Panc1 (cell line): ENCODE measurements around the gene GAPVD1. TPM values are rescaled to one million over a fixed set of nuclear protein-coding genes. Genes with fewer than 3 reads are reported as not detected.

Experiments
- ATAC-seq: fragments of 200-7000 bp; cut with Tn5 transposase; 2 replicates; pipeline ENCODE4 v1.9.1; 2020; ENCODE audit warnings: mild to moderate bottlenecking, moderate library complexity
- BruUV-seq: library from RNA; stranded (reverse); fragments of 400-500 nt; replicated peaks from 2 replicates; lab custom pipeline; 2021; lab: Mats Ljungman, UMichigan
- CTCF ChIA-PET: fragments of 300-600 bp; sonication (Branson Sonifier 250); formaldehyde crosslinking; loops from one replicate; lab custom pipeline; 2022; ENCODE audit warnings: antibody characterized with exemption; lab: Charles Lee
- POLR2A ChIA-PET: fragments of 300-600 bp; sonication (Branson Sonifier 250); formaldehyde crosslinking; loops from one replicate; lab custom pipeline; 2022; ENCODE audit warnings: antibody characterized with exemption; lab: Charles Lee
- DNase-seq: peaks from one replicate; pipeline ENCODE4 v3.0.0-alpha.2; 2010; ENCODE audit warnings: low read depth, low spot score
- H3K27ac ChIP-seq: 2 replicates; pipeline ENCODE4 v1.5.1; 2011; ENCODE audit warnings: mild to moderate bottlenecking, low read length, inconsistent platforms
- H3K27me3 ChIP-seq: fragments of 200-500 bp; sonication (Bioruptor generic); 2 replicates; pipeline ENCODE4 v1.6.0; 2014; ENCODE audit warnings: low read length, inconsistent platforms; ENCODE audit not compliant: control insufficient read depth, insufficient read depth
- H3K36me3 ChIP-seq: fragments of 200-500 bp; sonication (Bioruptor generic); 2 replicates; pipeline ENCODE4 v1.5.1; 2014; ENCODE audit warnings: inconsistent platforms, mild to moderate bottlenecking, low read length, moderate library complexity; ENCODE audit not compliant: control insufficient read depth, insufficient read depth
- H3K4me1 ChIP-seq: 2 replicates; pipeline ENCODE4 v1.5.1; 2011; ENCODE audit warnings: inconsistent platforms, mild to moderate bottlenecking, low read length, moderate library complexity; ENCODE audit not compliant: control insufficient read depth, insufficient read depth
- H3K4me3 ChIP-seq, 2 experiments: 2 replicates each; pipeline ENCODE4 v1.5.1; 2011 to 2012; ENCODE audit warnings: low read depth in 2 of 2, low read length in 2 of 2, mild to moderate bottlenecking in 2 of 2, inconsistent platforms in 1 of 2, moderate library complexity in 1 of 2
- H3K9me3 ChIP-seq: fragments of 200-500 bp; sonication (Bioruptor generic); 2 replicates; pipeline ENCODE4 v1.5.1; 2014; ENCODE audit warnings: low read depth, mild to moderate bottlenecking, inconsistent platforms, low read length, moderate library complexity; ENCODE audit not compliant: control insufficient read depth, insufficient read depth
- POLR2AphosphoS5 ChIP-seq: IDR thresholded peaks from 2 replicates; pipeline ENCODE4 v1.6.1; 2012; ENCODE audit warnings: mild to moderate bottlenecking, low read depth, low read length, moderate library complexity
- REST ChIP-seq, 2 experiments: IDR thresholded peaks; 2 replicates each; pipeline ENCODE4 v1.6.1; 2011 to 2012; ENCODE audit warnings: low read depth in 2 of 2, control low read depth in 1 of 2, low read length in 1 of 2, mild to moderate bottlenecking in 1 of 2, moderate library complexity in 1 of 2; ENCODE audit not compliant: insufficient read depth in 1 of 2
- SIN3A ChIP-seq: IDR thresholded peaks from 2 replicates; pipeline ENCODE4 v1.6.1; 2012; ENCODE audit warnings: low read depth, mild to moderate bottlenecking, low read length, moderate library complexity, borderline replicate concordance; ENCODE audit not compliant: insufficient read depth
- TCF7L2 ChIP-seq: IDR thresholded peaks from 2 replicates; pipeline ENCODE4 v1.6.1; 2011; ENCODE audit warnings: mild to moderate bottlenecking, low read depth, low read length, inconsistent platforms
- in situ Hi-C: cut with HindIII; loops from 2 replicates; pipeline ENCODE4 v1.10.0; 2016; ENCODE audit warnings: low sequenced_read_pairs, low pct_unique_long_range_greater_than_20kb
- intact Hi-C: fragments of 100-400 bp; cut with micrococcal nuclease; formaldehyde crosslinking; loops from one replicate; pipeline ENCODE4 v1.10.0; 2022; ENCODE audit not compliant: unreplicated experiment
- total RNA-seq: library from RNA; stranded (reverse); gene quantifications from one replicate; pipeline ENCODE4 v1.2.1, GENCODE V29; 2021; ENCODE audit not compliant: unreplicated experiment
- TF ChIP-seq, protein P1 (sequence below): fragments of 450-650 bp; IDR thresholded peaks from 2 replicates; pipeline ENCODE4 v1.5.1; 2017; ENCODE audit warnings: mild to moderate bottlenecking

GAPVD1 gene
- total RNA-seq, 1 experiment from 2014 or later, result 48.6 TPM

DNA sequence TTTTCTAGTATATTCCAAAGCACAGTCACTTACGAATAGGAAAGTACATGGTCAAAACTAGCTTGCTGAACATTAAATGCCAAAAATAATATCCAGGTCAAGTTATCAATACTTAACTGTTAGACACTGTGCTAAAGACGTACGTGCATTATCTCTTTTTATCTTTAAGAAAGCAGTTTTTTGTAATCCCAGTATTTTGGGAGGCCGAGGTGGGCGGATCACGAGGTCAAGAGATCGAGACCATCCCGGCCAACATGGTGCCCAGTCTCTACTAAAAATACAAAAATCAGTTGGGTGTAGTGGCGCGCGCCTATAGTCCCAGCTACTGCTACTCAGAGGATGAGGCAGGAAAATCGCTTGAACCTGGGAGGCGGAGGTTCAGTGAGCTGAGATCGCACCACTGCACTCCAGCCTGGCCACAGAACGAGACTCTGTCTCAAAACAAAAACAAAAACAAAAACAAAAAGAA, 17.8 kb upstream of the GAPVD1 start:
- no peak for ATAC-seq
- Histone ChIP-seq H3K27me3 (no peaks in the 10 kb centered on the region), H3K36me3 (peaks cover 22% of the 10 kb centered on the region), H3K9me3 (no peaks in the 10 kb centered on the region), H3K27ac (peak overlapping the region; percentile 88; the same call in 1 of the 2 replicates), H3K4me3 (no peak overlapping the region), H3K4me1 (peaks cover 14% of the 10 kb centered on the region; the same call in 1 of the 2 replicates)
- TF ChIP-seq POLR2AphosphoS5, result no peak
- DNase-seq, result no peak
- no TSS peak for BruUV-seq
- ChIA-PET POLR2A (no interaction called here), CTCF (no interaction called here)
- intact Hi-C loops, result no loop called here
- in situ Hi-C loops, result no loop called here

GRCh38 chr9:125246261-125246667, 15.4 kb upstream of the GAPVD1 start:
- Histone ChIP-seq H3K4me3 (no peak overlapping the region), H3K36me3 (peaks cover 5% of the 10 kb centered on the region; the same call in 1 of the 2 replicates), H3K9me3 (no peaks in the 10 kb centered on the region), H3K27me3 (no peaks in the 10 kb centered on the region), H3K27ac (peak overlapping the region; percentile 59; the same call in 1 of the 2 replicates), H3K4me1 (peaks cover 14% of the 10 kb centered on the region; the same call in 1 of the 2 replicates)
- in situ Hi-C loops (no loop called here), intact Hi-C loops (no loop called here)
- no TSS peak for BruUV-seq
- TF ChIP-seq REST (IDR thresholded peaks at IDR 0.05; ENCODE audit: insufficient read depth in 1 of 2, low read depth in 2 of 2, low read length in 1 of 2), result no peak
- TF ChIP-seq SIN3A, result no peak
- TF ChIP-seq POLR2AphosphoS5, result no peak
- TF ChIP-seq, protein P1, sequence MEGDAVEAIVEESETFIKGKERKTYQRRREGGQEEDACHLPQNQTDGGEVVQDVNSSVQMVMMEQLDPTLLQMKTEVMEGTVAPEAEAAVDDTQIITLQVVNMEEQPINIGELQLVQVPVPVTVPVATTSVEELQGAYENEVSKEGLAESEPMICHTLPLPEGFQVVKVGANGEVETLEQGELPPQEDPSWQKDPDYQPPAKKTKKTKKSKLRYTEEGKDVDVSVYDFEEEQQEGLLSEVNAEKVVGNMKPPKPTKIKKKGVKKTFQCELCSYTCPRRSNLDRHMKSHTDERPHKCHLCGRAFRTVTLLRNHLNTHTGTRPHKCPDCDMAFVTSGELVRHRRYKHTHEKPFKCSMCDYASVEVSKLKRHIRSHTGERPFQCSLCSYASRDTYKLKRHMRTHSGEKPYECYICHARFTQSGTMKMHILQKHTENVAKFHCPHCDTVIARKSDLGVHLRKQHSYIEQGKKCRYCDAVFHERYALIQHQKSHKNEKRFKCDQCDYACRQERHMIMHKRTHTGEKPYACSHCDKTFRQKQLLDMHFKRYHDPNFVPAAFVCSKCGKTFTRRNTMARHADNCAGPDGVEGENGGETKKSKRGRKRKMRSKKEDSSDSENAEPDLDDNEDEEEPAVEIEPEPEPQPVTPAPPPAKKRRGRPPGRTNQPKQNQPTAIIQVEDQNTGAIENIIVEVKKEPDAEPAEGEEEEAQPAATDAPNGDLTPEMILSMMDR, result no peak
- TF ChIP-seq TCF7L2, result no peak
- POLR2A ChIA-PET, result no interaction called here
- no peak for ATAC-seq
- no peak for DNase-seq
- CTCF ChIA-PET, result no interaction called here

DNA sequence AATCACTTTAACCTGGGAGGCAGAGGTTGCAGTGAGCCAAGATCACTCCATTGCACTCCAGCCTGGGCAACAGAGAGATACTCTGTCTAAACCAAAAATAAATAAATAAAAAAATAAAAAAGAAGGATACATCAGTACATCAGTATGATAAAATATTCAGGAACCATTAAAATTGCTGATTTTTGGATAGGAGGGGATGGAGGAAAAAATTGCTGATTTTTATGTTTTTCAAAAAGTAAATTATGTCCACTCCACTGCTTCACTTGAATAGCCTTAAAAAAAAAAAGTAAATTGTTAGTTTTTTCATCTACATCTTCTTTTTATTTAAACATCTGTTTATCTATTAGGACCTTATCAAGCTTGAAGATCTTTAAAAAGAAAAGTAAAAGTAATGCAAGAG, 7.4 kb upstream of the GAPVD1 start:
- CTCF ChIA-PET, result no interaction called here
- no peak for ATAC-seq
- intact Hi-C loops, result no loop called here

More for the DNA sequence above, 7.4 kb upstream of the GAPVD1 start:
- POLR2A ChIA-PET, result interaction anchor here (0.7 kb wide), 1 partner anchor 95 kb away, joined by 9 read pairs; no protein-coding TSS in a partner anchor
- TF ChIP-seq TCF7L2 (no peak), POLR2AphosphoS5 (no peak), SIN3A (no peak), REST (IDR thresholded peaks at IDR 0.05; ENCODE audit: insufficient read depth in 1 of 2, low read depth in 2 of 2, low read length in 1 of 2) (no peak)
- TF ChIP-seq, protein P1, result no peak
- no peaks in the 10 kb centered on the region for H3K36me3 ChIP-seq
- H3K4me3 ChIP-seq, result no peak overlapping the region
- H3K27me3 ChIP-seq, result no peaks in the 10 kb centered on the region
- DNase-seq, result no peak
- BruUV-seq, result no TSS peak
- in situ Hi-C loops, result no loop called here
- peaks cover 9% of the 10 kb centered on the region for H3K4me1 ChIP-seq
- H3K9me3 ChIP-seq, result no peaks in the 10 kb centered on the region
- H3K27ac ChIP-seq, result no peak overlapping the region
